Measurements from ENCODE around the gene ANKRD34B. TPM values are rescaled to one million over a fixed set of nuclear protein-coding genes. Genes with fewer than 3 reads are reported as not detected.

Gene ANKRD34B
- total and polyA plus RNA-seq, 2 experiments from 2014 or later, result 0.05 TPM; not detected in 1

DNA sequence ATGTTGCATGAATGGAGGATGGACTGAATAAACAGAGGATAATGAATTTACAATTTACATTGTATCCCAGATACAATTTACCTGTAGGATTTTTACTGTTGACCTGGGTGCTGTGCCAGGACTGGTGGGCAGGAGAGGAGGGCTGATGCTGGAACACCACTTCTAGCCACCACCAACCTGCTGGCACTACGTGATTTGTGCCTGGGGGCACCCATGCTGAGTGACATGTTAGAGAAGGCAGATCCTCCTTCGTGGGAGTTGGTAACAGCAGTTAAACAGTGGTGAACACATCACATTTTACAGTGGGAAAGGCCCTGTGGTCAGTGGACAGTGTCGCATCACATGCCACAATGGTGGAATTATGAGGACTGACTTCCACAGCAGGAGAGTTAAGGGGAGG is 3.0 kb upstream of the ANKRD34B start:
- Histone ChIP-seq H3K9me3 (ENCODE audit: low read depth) (no peaks in the 10 kb centered on the region), H3K27me3 (peaks cover 67% of the 10 kb centered on the region), H3K4me1 (ENCODE audit: low read depth) (no peaks in the 10 kb centered on the region), H3K4me3 (no peak overlapping the region), H3K27ac (no peak overlapping the region), H3K36me3 (no peaks in the 10 kb centered on the region)
- TF ChIP-seq, protein P1, sequence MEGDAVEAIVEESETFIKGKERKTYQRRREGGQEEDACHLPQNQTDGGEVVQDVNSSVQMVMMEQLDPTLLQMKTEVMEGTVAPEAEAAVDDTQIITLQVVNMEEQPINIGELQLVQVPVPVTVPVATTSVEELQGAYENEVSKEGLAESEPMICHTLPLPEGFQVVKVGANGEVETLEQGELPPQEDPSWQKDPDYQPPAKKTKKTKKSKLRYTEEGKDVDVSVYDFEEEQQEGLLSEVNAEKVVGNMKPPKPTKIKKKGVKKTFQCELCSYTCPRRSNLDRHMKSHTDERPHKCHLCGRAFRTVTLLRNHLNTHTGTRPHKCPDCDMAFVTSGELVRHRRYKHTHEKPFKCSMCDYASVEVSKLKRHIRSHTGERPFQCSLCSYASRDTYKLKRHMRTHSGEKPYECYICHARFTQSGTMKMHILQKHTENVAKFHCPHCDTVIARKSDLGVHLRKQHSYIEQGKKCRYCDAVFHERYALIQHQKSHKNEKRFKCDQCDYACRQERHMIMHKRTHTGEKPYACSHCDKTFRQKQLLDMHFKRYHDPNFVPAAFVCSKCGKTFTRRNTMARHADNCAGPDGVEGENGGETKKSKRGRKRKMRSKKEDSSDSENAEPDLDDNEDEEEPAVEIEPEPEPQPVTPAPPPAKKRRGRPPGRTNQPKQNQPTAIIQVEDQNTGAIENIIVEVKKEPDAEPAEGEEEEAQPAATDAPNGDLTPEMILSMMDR (IDR thresholded peaks at IDR 0.05; ENCODE audit: low read depth, low read length), result no peak
- no peak for DNase-seq (ENCODE audit: low read depth in 1 of 2, low spot score in 1 of 2)

- peak in 1 of 2 donors; percentile 35 for DNase-seq (ENCODE audit: low read depth in 1 of 2, low spot score in 1 of 2)
- peak overlapping the region; percentile 35 for H3K4me3 ChIP-seq
- TF ChIP-seq, protein P1 (IDR thresholded peaks at IDR 0.05; ENCODE audit: low read depth, low read length), result no peak
- H3K9me3 ChIP-seq (ENCODE audit: low read depth), result no peaks in the 10 kb centered on the region
- no peaks in the 10 kb centered on the region for H3K36me3 ChIP-seq
- H3K27me3 ChIP-seq, result peaks cover 88% of the 10 kb centered on the region
- H3K4me1 ChIP-seq (ENCODE audit: low read depth), result no peaks in the 10 kb centered on the region
- H3K27ac ChIP-seq, result no peak overlapping the region
Measured at GRCh38 chr5:80569086-80569960, 757 bp downstream of the ANKRD34B start.

- peaks cover 91% of the 10 kb centered on the region for H3K27me3 ChIP-seq
Measured at GRCh38 chr5:80568251-80568650, 1.8 kb downstream of the ANKRD34B start.

DNA sequence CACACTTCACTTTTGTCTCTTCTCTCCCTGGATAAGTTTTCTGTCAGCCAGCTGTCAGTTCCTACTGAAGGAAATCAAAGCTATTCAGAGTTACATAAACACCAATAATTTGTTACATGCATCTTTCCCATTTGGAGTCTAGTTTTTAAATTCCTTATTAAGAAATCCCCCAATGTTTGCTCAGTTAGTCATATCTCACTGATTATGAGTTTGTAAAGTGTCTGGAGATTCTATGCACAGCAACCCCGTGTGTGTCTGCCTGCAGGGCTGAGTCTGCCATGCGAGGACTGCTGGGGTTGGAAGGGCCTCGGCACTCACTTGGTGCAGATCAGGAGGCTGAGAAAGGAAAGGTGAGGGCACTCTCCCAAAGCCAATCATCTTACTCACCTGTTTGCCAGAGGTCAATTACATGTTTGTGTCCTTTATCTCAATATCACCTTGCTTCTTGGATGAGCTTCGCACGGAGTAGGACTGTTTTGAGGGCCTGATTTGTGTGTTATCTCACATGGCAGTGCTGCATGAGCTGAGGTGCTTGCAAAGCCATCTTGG is 3.3 kb downstream of the ANKRD34B start:
- Histone ChIP-seq H3K9me3 (ENCODE audit: low read depth) (no peaks in the 10 kb centered on the region), H3K27me3 (peaks cover 86% of the 10 kb centered on the region), H3K27ac (no peak overlapping the region), H3K36me3 (no peaks in the 10 kb centered on the region), H3K4me3 (no peak overlapping the region), H3K4me1 (ENCODE audit: low read depth) (no peaks in the 10 kb centered on the region)
- TF ChIP-seq, protein P1 (IDR thresholded peaks at IDR 0.05; ENCODE audit: low read depth, low read length), result no peak
- no peak for DNase-seq (ENCODE audit: low read depth in 1 of 2, low spot score in 1 of 2)

More at GRCh38 chr5:80568251-80568650, 1.8 kb downstream of the ANKRD34B start:
- H3K36me3 ChIP-seq, result no peaks in the 10 kb centered on the region
- H3K4me3 ChIP-seq, result no peak overlapping the region
- no peak overlapping the region for H3K27ac ChIP-seq
- TF ChIP-seq, protein P1 (IDR thresholded peaks at IDR 0.05; ENCODE audit: low read depth, low read length), result no peak
- H3K9me3 ChIP-seq (ENCODE audit: low read depth), result no peaks in the 10 kb centered on the region
- no peaks in the 10 kb centered on the region for H3K4me1 ChIP-seq (ENCODE audit: low read depth)
- DNase-seq (ENCODE audit: low read depth in 1 of 2, low spot score in 1 of 2), result no peak

GRCh38 chr5:80565330-80565729 is 4.8 kb downstream of the ANKRD34B start:
- H3K4me1 ChIP-seq (ENCODE audit: low read depth), result no peaks in the 10 kb centered on the region
- no peak overlapping the region for H3K4me3 ChIP-seq
- H3K27ac ChIP-seq, result no peak overlapping the region
- peaks cover 72% of the 10 kb centered on the region for H3K27me3 ChIP-seq
- H3K9me3 ChIP-seq (ENCODE audit: low read depth), result no peaks in the 10 kb centered on the region
- TF ChIP-seq, protein P1 (IDR thresholded peaks at IDR 0.05; ENCODE audit: low read depth, low read length), result no peak
- DNase-seq (ENCODE audit: low read depth in 1 of 2, low spot score in 1 of 2), result no peak
- no peaks in the 10 kb centered on the region for H3K36me3 ChIP-seq

Data from cardiac muscle cell (in vitro differentiated cells and primary cell).